K562 (cell line): ENCODE measurements around the gene SLC8A2. TPM values are rescaled to one million over a fixed set of nuclear protein-coding genes. Genes with fewer than 3 reads are reported as not detected.

Source experiments
- ATAC-seq: fragments of 200-7000 bp; cut with Tn5 transposase; 3 replicates; pipeline ENCODE4 v1.9.1; 2020; ENCODE audit warnings: moderate library complexity
- BruUV-seq: library from RNA; stranded (reverse); fragments of 400-500 nt; replicated peaks from 2 replicates; lab custom pipeline; 2021; lab: Mats Ljungman, UMichigan
- CTCF ChIA-PET: fragments of 300-600 bp; formaldehyde crosslinking; extraction: SDS; loops from one replicate; lab custom pipeline; 2021; ENCODE audit warnings: low intra/inter-chr PET ratio; lab: Yijun Ruan, JAX
- POLR2A ChIA-PET: fragments of 300-600, 350-650 bp; sonication (Branson Sonifier 250); formaldehyde crosslinking; extraction: SDS; loops from one replicate; lab custom pipeline; 2021; ENCODE audit warnings: antibody characterized with exemption, inconsistent platforms; lab: Yijun Ruan, JAX
- DNase-seq, 4 experiments: peaks; one replicate each; pipeline versions ENCODE4 v3.0.0 to v3.0.0-alpha.2; 2011 to 2018; ENCODE audit warnings: low spot score in 3 of 4, mixed read lengths in 3 of 4; ENCODE audit errors: extremely low read depth in 1 of 4
- FAIRE-seq: peaks from 2 replicates; lab custom pipeline; 2011; peaks lifted over from hg19 to GRCh38; lab: Jason Lieb, UNC
- H2AFZ ChIP-seq: 2 replicates; pipeline ENCODE4 v1.6.0; 2011; ENCODE audit warnings: low read depth, low read length, control low read depth, inconsistent platforms
- H3K27ac ChIP-seq: fragments of 200-600 bp; 3 replicates; pipeline ENCODE4 v1.8.0; 2011; ENCODE audit warnings: low read depth, mild to moderate bottlenecking, control low read depth, inconsistent platforms, low read length, moderate library complexity, mixed read lengths; ENCODE audit errors: extremely low read depth
- H3K27me3 ChIP-seq, 2 experiments: fragments of 300-600 bp in 1 of 2; 2 replicates in 1 of 2; 3 replicates in 1 of 2; pipeline versions ENCODE4 v1.6.0 to v1.8.0; 2011; ENCODE audit warnings: inconsistent platforms in 2 of 2, low read length in 2 of 2, mild to moderate bottlenecking in 1 of 2, mixed read lengths in 1 of 2, moderate library complexity in 1 of 2; ENCODE audit not compliant: control insufficient read depth in 2 of 2, insufficient read depth in 2 of 2
- H3K36me3 ChIP-seq: fragments of 300-600 bp; 3 replicates; pipeline ENCODE4 v1.8.0; 2011; ENCODE audit warnings: mild to moderate bottlenecking, low read length, inconsistent platforms; ENCODE audit not compliant: control insufficient read depth, insufficient read depth
- H3K4me1 ChIP-seq, 2 experiments: fragments of 200-600 bp in 1 of 2; replicated peaks in 1 of 2; 2 replicates in 1 of 2; 3 replicates in 1 of 2; pipeline versions ENCODE4 v1.5.1 to v1.8.0; 2011; ENCODE audit warnings: inconsistent platforms in 2 of 2, low read length in 2 of 2, mild to moderate bottlenecking in 1 of 2, mixed read lengths in 1 of 2, moderate library complexity in 1 of 2; ENCODE audit not compliant: control insufficient read depth in 2 of 2, insufficient read depth in 2 of 2
- H3K4me2 ChIP-seq: 2 replicates; pipeline ENCODE4 v1.6.1; 2011; ENCODE audit warnings: low read length, control low read depth, inconsistent platforms, mixed read lengths; ENCODE audit not compliant: insufficient read depth
- H3K4me3 ChIP-seq: fragments of 200-600 bp; sonication (generic), shearing (Covaris generic); 2 replicates; pipeline ENCODE4 v1.5.1; 2016; ENCODE audit warnings: control low read depth, inconsistent platforms
- H3K79me2 ChIP-seq: fragments of 200-600 bp; 3 replicates; pipeline ENCODE4 v1.8.0; 2011; ENCODE audit warnings: low read length, inconsistent platforms; ENCODE audit not compliant: control insufficient read depth, insufficient read depth
- H3K9ac ChIP-seq, 2 experiments: 2 replicates each; pipeline versions ENCODE4 v1.6.0 to v1.6.1; 2011; ENCODE audit warnings: low read depth in 2 of 2, low read length in 2 of 2, control low read depth in 1 of 2, inconsistent platforms in 1 of 2, mild to moderate bottlenecking in 1 of 2, mixed read lengths in 1 of 2; ENCODE audit not compliant: insufficient read depth in 1 of 2
- H3K9me1 ChIP-seq: one replicate; pipeline ENCODE4 v1.6.0; 2011; ENCODE audit warnings: inconsistent platforms, mild to moderate bottlenecking, low read length, moderate library complexity; ENCODE audit not compliant: control insufficient read depth, insufficient read depth
- H3K9me3 ChIP-seq: replicated peaks from 2 replicates; pipeline ENCODE4 v1.5.1; 2011; ENCODE audit warnings: low read depth, low read length, inconsistent platforms; ENCODE audit not compliant: control insufficient read depth, insufficient read depth
- H4K20me1 ChIP-seq: replicated peaks from 2 replicates; pipeline ENCODE4 v1.6.1; 2011; ENCODE audit warnings: low read length, inconsistent platforms, mixed read lengths; ENCODE audit not compliant: control insufficient read depth, insufficient read depth
- ARID2 ChIP-seq: fragments of 450-650 bp; IDR thresholded peaks from 2 replicates; pipeline ENCODE4 v1.6.1; 2017; ENCODE audit warnings: antibody characterized with exemption, mild to moderate bottlenecking
- FOXK1 ChIP-seq: sonication (generic); formaldehyde crosslinking; IDR thresholded peaks from 2 replicates; pipeline ENCODE4 v1.8.0; 2022; ENCODE audit warnings: missing genetic modification reagents, mild to moderate bottlenecking, borderline replicate concordance
- JUND ChIP-seq, 2 experiments: IDR thresholded peaks; 2 replicates in 1 of 2; 3 replicates in 1 of 2; pipeline ENCODE4 v1.6.1; 2011; ENCODE audit warnings: borderline replicate concordance in 2 of 2, low read depth in 2 of 2, low read length in 2 of 2, improper control_type of control experiment in 1 of 2, missing biosample characterization in 1 of 2, missing genetic modification characterization in 1 of 2, missing genetic modification reagents in 1 of 2
- MTA3 ChIP-seq: fragments of 450-650 bp; formaldehyde crosslinking; IDR thresholded peaks from 2 replicates; pipeline ENCODE4 v1.6.1; 2017; ENCODE audit warnings: mild to moderate bottlenecking, borderline replicate concordance
- RAD21 ChIP-seq, 2 experiments: fragments of 250-450 bp in 1 of 2; fragments of 450-650 bp in 1 of 2; sonication (Bioruptor Pico) in 1 of 2; formaldehyde crosslinking in 1 of 2; IDR thresholded peaks in 1 of 2; conservative IDR thresholded peaks in 1 of 2; 2 replicates each; pipeline versions ENCODE4 v1.4.0 to v1.8.0; 2020 to 2022; ENCODE audit warnings: mild to moderate bottlenecking in 2 of 2, moderate library complexity in 1 of 2
- SMARCA5 ChIP-seq: fragments of 450-650 bp; IDR thresholded peaks from 2 replicates; pipeline ENCODE4 v1.6.1; 2016
- SMC3 ChIP-seq: conservative IDR thresholded peaks from 2 replicates; pipeline ENCODE4 v1.6.1; 2011; ENCODE audit warnings: low read depth, low read length, improper control_type of control experiment; ENCODE audit not compliant: insufficient read depth
- XRCC5 ChIP-seq: fragments of 200-400 bp; formaldehyde crosslinking; IDR thresholded peaks from 2 replicates; pipeline ENCODE4 v1.6.1; 2017; ENCODE audit warnings: low read depth, mild to moderate bottlenecking, low read length
- ZNF232 ChIP-seq: sonication (generic); formaldehyde crosslinking; IDR thresholded peaks from 2 replicates; pipeline ENCODE4 v1.8.0; 2022; ENCODE audit warnings: mild to moderate bottlenecking, missing genetic modification reagents
- ZNF324 ChIP-seq: fragments of 250-450 bp; sonication (Bioruptor Pico); IDR thresholded peaks from 2 replicates; pipeline ENCODE4 v1.4.0; 2020; ENCODE audit warnings: mild to moderate bottlenecking
- WGBS: fragments of 100-300 bp; shearing (Covaris generic); methylation state at CpG from one replicate; pipeline ENCODE4 v1.1.6; 2016; ENCODE audit warnings: low coverage, mixed read lengths; ENCODE audit not compliant: insufficient coverage; ENCODE audit errors: missing lambda C conversion rate; 5-methylcytosine and 5-hydroxymethylcytosine counted together
- in situ Hi-C: fragments of 300-500 bp; cut with MboI; formaldehyde crosslinking; loops from 4 replicates; pipeline ENCODE4 v1.15.0; 2018; ENCODE audit warnings: inconsistent platforms, mixed read lengths
- intact Hi-C: fragments of 100-400 bp; cut with micrococcal nuclease; formaldehyde crosslinking; loops from 2 replicates; pipeline ENCODE4 v1.14.2; 2022
- polyA plus RNA-seq, 8 experiments: library from polyadenylated mRNA; depleted of rRNA in 4 of 8; stranded (reverse) in 5 of 8; unstranded in 3 of 8; fragments of >200 nt; fragmentation: Nextera tagmentation in 2 of 8; fragmentation: Illumina TruSeq in 1 of 8; extraction: Ambion mirVana in 2 of 8; extraction: Trizol in 1 of 8; gene quantifications; 2 replicates each; pipeline versions ENCODE4 v1.2.1 to v1.2.3, GENCODE V29; 2011 to 2014; ENCODE audit warnings: inconsistent platforms in 1 of 8, missing spikeins in 1 of 8
- total RNA-seq, 7 experiments: library from RNA; depleted of rRNA in 6 of 7; stranded (reverse); fragments of >200 nt in 6 of 7; fragmentation: Illumina TruSeq in 2 of 7; extraction: Trizol in 2 of 7; gene quantifications; 2 replicates each; pipeline versions ENCODE4 v1.2.1 to v1.2.3, GENCODE V29; 2011 to 2021; ENCODE audit warnings: low replicate concordance in 1 of 7
- TF ChIP-seq, protein P1 (sequence below), 2 experiments: fragments of 450-650 bp; formaldehyde crosslinking in 1 of 2; IDR thresholded peaks; 2 replicates each; pipeline versions ENCODE4 v1.4.0 to v1.6.1; 2014 to 2020; ENCODE audit warnings: mild to moderate bottlenecking in 2 of 2, borderline replicate concordance in 1 of 2, low read depth in 1 of 2

The SLC8A2 gene
- total and polyA plus RNA-seq, 9 of the 15 experiments (the other 6 are each of a cell fraction or from before 2014, with no cell fraction given): 0.07 to 0.66 (median 0.24) TPM; not detected in 3

DNA sequence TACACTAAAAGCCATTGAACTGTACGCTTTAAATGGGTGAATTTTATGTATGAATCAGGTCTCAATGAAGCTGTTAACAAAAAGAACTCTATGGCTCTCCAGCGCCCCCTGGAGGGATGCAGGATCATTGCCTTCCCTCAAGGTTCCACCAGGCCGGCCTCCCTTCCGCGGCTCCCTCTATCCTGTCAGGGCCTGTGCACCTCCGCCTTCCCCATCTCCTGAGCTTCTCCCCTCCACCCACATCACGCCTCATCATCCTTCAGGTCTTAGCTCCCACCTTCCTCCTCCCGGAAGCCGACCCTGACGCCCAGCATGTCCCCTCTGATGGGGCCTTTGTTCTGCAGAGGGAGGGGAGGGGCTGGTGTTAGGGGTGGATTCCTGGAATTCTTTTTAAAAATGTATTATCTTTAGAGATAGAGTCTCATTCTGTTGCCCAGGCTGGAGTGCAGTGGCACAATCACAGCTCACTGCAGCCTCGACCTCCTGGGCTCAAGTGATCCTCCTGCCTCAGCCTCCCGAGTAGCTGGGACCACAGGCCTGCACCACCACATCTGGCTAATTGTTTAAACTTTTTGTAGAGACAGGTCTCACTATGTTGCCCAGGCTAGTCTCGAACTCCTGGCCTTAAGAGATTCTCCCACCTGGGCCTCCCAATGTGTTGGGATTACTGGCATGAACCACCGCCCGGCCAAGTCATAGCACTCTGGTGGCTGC lies 80.0 kb downstream of the SLC8A2 start:
- BruUV-seq: no TSS peak
- 0 out of 2 replicates have a peak, but pooled peaks have one; percentile 16 for TF ChIP-seq XRCC5
- TF ChIP-seq ARID2: peak; percentile 35; the same call in 1 of the 2 replicates
- TF ChIP-seq JUND (IDR thresholded peaks at IDR 0.05; ENCODE audit: borderline replicate concordance, low read depth, low read length): peak; percentile 32; the same call in 1 of the 2 replicates
- TF ChIP-seq JUND (tag; IDR thresholded peaks at IDR 0.05; ENCODE audit: borderline replicate concordance, low read depth, low read length): no peak; the same call in 2 of the 3 replicates
- TF ChIP-seq SMARCA5: no peak
- TF ChIP-seq, protein P1, sequence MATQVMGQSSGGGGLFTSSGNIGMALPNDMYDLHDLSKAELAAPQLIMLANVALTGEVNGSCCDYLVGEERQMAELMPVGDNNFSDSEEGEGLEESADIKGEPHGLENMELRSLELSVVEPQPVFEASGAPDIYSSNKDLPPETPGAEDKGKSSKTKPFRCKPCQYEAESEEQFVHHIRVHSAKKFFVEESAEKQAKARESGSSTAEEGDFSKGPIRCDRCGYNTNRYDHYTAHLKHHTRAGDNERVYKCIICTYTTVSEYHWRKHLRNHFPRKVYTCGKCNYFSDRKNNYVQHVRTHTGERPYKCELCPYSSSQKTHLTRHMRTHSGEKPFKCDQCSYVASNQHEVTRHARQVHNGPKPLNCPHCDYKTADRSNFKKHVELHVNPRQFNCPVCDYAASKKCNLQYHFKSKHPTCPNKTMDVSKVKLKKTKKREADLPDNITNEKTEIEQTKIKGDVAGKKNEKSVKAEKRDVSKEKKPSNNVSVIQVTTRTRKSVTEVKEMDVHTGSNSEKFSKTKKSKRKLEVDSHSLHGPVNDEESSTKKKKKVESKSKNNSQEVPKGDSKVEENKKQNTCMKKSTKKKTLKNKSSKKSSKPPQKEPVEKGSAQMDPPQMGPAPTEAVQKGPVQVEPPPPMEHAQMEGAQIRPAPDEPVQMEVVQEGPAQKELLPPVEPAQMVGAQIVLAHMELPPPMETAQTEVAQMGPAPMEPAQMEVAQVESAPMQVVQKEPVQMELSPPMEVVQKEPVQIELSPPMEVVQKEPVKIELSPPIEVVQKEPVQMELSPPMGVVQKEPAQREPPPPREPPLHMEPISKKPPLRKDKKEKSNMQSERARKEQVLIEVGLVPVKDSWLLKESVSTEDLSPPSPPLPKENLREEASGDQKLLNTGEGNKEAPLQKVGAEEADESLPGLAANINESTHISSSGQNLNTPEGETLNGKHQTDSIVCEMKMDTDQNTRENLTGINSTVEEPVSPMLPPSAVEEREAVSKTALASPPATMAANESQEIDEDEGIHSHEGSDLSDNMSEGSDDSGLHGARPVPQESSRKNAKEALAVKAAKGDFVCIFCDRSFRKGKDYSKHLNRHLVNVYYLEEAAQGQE (IDR thresholded peaks at IDR 0.05; ENCODE audit: borderline replicate concordance): peak; percentile 85
- TF ChIP-seq, protein P1 (CRISPR knock-in tag; IDR thresholded peaks at IDR 0.05; ENCODE audit: low read depth): no peak
- peak; percentile 78 to 90 for TF ChIP-seq RAD21 (CRISPR knock-in tag; conservative IDR thresholded peaks at IDR 0.05 in 1 of 2, IDR thresholded peaks at IDR 0.05 in 1 of 2)
- no peak for TF ChIP-seq ZNF232 (CRISPR knock-in tag)
- peak; percentile 86 for TF ChIP-seq SMC3
- no peak for TF ChIP-seq FOXK1
- no peak for TF ChIP-seq MTA3
- TF ChIP-seq ZNF324 (CRISPR knock-in tag): no peak

More for the DNA sequence above, 80.0 kb downstream of the SLC8A2 start:
- ATAC-seq: peak; percentile 96
- POLR2A ChIA-PET: interaction anchor here (0.7 to 1.0 kb wide), 3 partner anchors 43 to 117 kb away, joined by 3 to 4 read pairs (median 3); partner anchors contain the start of gene INAFM1
- FAIRE-seq: peak; percentile 72
- no peaks in the 10 kb centered on the region; a peak in 1 of 5 replicates for H3K4me1 ChIP-seq
- H2AFZ ChIP-seq: no peak overlapping the region
- intact Hi-C loops (loop anchor here (1.0 to 2.0 kb wide), 3 partner anchors 87 to 107 kb away; no protein-coding TSS in a partner anchor), in situ Hi-C loops (loop anchor here (5.0 kb wide), 1 partner anchor 94 kb away; no protein-coding TSS in a partner anchor)
- no peak overlapping the region for H3K27ac ChIP-seq
- no peak overlapping the region for H3K4me2 ChIP-seq
- H3K4me3 ChIP-seq: no peak overlapping the region
- no peaks in the 10 kb centered on the region for H3K36me3 ChIP-seq
- peaks cover 8 to 13% of the 10 kb centered on the region in 2 experiments; a peak in 4 of 5 replicates for H3K27me3 ChIP-seq
- 18% methylated on average over 15 of the region's 15 CpGs for WGBS
- no peak overlapping the region for H3K9ac ChIP-seq
- H3K9me1 ChIP-seq: no peaks in the 10 kb centered on the region
- H3K79me2 ChIP-seq: no peaks in the 10 kb centered on the region
- no peaks in the 10 kb centered on the region for H4K20me1 ChIP-seq
- no peaks in the 10 kb centered on the region for H3K9me3 ChIP-seq
- CTCF ChIA-PET: interaction anchor here (0.5 to 2.6 kb wide), 7 partner anchors 82 to 957 kb away, joined by 3 to 28 read pairs (median 7); partner anchors contain the start of gene C5AR1
- DNase-seq: peak; percentile 76 to 85 (median 83)
